ENCODE results near the gene IRAK2.

GRCh38 chr3:10223676-10224639 lies 59.2 kb downstream of the IRAK2 start:
- TF ChIP-seq POLR2AphosphoS5 (IDR thresholded peaks at IDR 0.05; ENCODE audit: insufficient read depth in 1 of 2, low read depth in 1 of 2), result no peak
- no peak for TF ChIP-seq POLR2A (IDR thresholded peaks at IDR 0.05)
